C4-2B (cell line): Measurements from ENCODE around the gene TSPAN15.

ENCODE experiments used
- H3K27ac ChIP-seq: fragments of 450-650 bp; 2 replicates; pipeline ENCODE4 v1.5.1; 2017
- ZFX ChIP-seq: fragments of 450-650 bp; IDR thresholded peaks from 2 replicates; pipeline ENCODE4 v1.6.1; 2017
- TF ChIP-seq, protein P1 (sequence below): fragments of 450-650 bp; conservative IDR thresholded peaks from 2 replicates; pipeline ENCODE4 v1.5.1; 2017; ENCODE audit warnings: mild to moderate bottlenecking

The TSPAN15 gene

DNA sequence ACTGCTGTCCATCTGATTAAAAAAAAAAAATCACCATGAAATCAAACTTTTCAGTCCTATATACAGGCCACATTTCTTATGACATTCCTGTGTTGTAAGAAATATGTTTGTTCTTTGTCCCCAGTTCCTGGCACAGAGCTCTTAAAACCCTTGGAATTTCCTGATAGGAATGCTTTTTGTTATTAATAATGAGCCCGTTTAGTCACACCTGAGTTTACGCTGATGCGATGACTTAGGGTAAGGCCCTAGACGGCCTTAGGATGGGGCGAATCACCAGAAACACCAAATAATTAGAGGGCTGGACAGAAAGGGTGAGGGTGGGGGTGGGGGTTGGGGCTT, 17.5 kb downstream of the TSPAN15 start:
- peak overlapping the region; percentile 27; the same call in 1 of the 2 replicates for H3K27ac ChIP-seq
- TF ChIP-seq ZFX = no peak
- TF ChIP-seq, protein P1, sequence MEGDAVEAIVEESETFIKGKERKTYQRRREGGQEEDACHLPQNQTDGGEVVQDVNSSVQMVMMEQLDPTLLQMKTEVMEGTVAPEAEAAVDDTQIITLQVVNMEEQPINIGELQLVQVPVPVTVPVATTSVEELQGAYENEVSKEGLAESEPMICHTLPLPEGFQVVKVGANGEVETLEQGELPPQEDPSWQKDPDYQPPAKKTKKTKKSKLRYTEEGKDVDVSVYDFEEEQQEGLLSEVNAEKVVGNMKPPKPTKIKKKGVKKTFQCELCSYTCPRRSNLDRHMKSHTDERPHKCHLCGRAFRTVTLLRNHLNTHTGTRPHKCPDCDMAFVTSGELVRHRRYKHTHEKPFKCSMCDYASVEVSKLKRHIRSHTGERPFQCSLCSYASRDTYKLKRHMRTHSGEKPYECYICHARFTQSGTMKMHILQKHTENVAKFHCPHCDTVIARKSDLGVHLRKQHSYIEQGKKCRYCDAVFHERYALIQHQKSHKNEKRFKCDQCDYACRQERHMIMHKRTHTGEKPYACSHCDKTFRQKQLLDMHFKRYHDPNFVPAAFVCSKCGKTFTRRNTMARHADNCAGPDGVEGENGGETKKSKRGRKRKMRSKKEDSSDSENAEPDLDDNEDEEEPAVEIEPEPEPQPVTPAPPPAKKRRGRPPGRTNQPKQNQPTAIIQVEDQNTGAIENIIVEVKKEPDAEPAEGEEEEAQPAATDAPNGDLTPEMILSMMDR = no peak

DNA sequence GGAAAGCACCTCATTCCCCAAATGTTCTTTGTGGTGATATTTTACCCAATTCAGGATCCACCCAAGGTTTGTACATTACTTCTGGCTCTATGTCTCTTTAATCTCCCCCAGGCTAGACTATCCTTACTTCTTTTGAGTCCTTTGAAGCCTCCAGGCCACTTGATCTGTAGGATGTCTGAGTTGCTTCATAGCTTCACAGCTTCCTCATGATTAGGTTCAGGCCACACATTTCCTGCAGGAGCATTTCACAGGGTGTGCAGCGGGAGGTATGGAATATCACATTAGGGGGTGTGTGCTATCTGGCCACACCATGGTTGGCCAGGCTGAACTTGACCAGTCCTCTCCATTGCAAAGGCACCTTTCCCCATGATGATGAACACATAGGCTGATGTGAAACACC, 18.7 kb downstream of the TSPAN15 start:
- TF ChIP-seq ZFX = no peak
- TF ChIP-seq, protein P1 = no peak
- no peak overlapping the region for H3K27ac ChIP-seq

DNA sequence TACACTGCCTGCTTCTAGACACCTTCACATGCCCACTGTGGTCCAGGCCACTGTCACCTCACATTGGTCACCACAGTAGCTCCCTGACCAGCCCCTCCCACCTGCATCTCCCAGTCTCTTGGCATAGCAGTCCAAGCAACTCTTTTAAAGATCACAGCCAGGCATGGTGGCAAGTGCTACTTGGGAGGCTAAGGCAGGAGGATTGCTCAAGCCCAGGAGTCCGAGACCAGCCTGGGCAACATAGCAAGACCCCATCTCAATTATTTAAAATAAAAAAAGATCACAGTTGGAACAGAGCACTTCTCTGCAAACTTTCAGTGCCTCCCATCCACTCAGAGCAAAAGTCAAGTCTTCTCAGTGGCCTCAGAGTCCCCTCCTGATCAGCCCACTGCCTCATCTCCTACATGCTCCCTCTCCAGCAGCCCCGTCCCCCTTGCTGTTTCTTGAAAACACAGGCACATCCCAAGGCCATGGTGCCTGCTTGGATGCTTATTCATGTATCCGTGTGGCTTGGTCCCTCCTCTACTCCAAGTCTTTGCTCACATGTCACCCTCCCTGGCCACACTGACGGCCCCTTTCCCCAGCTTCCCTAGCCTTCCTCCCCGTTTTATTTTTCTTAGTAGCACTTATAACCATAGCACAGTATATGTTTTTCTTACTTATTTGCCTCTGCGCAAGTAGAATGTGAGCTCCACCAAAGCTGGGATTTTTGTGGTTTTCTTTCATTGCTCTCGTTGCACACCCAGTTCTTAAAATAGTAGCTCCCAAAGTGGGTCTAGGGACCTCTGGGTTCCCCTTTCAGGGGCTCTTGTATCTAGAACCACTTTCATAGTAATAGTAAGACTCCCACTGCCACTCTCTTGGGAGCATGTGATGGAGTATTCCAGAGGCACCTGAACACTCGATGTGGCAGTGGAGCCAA, 19.5 kb downstream of the TSPAN15 start:
- no peak overlapping the region for H3K27ac ChIP-seq
- TF ChIP-seq ZFX = no peak
- TF ChIP-seq, protein P1 = no peak

DNA sequence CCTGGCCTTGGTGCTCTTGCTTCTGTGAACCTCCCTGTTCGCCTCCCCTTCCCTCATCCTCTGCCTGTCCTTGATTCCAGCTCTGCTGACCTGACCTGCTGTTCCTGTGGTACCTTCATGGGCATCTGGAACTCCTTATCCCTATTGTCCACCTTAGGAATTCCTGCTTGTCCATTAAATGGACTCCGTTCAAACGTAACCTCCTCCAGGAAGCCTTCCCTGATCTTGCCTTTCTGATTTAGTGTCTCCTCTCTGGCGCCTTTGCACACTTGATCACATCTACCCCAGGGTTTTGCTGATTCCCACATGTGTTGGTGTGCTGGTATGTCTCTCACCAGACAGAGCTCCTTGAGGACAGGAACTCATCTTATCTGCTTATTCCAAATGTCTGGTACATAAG, 20.9 kb downstream of the TSPAN15 start:
- no peak for TF ChIP-seq ZFX
- TF ChIP-seq, protein P1 = no peak
- no peak overlapping the region for H3K27ac ChIP-seq

DNA sequence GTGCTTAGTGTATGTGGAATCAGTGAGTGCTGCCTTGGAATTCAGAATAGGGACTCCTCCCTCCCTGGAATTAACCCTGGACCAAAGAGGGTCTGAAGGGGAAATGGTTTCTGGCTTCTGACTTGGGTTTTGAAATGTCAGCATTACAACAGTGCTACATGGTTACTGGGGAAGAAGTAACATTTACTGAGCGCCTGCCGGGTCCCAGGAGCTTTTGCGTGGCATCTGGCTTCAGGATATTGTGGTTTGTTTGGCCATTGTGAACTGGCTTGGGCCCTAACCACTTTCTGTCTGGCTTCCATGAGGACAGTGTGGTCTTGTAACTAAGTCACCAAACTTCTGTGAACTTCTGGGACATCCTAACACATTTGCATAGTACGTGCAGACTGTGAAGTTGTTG, 21.3 kb downstream of the TSPAN15 start:
- TF ChIP-seq, protein P1 = no peak
- no peak for TF ChIP-seq ZFX
- H3K27ac ChIP-seq = no peak overlapping the region

DNA sequence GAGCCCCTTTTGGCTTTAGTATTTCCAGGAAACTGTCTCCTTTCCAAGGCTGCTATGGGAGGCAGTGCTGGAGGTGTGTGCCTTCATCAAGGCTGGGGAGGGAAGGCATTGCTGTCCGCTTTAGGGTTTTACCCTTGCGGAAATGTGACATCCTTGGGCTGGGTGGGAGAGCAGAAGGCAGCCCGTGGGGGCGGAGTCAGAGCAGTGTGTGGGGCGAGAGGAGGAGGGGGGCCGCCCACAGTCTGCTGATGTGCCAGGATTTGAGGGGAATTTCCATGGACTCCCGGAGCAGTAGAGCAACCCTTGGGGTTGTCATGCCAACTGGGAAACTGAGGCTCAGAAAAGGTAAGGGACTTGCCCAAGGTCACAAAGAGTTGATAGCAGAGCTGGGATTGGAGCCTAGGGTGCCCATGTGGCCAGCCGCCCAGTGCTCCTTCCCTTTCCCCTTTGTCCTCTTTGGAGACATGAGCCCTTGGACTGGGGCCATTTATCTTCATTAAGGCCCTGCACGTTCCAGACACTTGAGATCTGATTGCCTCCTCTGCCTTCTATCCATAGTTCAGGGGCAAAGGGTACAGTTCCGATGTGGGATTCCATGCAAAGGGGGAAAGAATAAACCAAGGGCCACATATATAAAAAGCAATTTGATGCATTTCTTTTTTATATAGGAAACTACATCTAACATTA, 22.2 kb downstream of the TSPAN15 start:
- no peak overlapping the region for H3K27ac ChIP-seq
- no peak for TF ChIP-seq ZFX
- TF ChIP-seq, protein P1 = no peak
